GM19452 (cell line): ENCODE data around the gene LOXL4.

Experiments
- ATAC-seq: cut with Tn5 transposase; IDR thresholded peaks from one replicate; pipeline ENCODE4 v1.9.1; 2021; ENCODE audit not compliant: unreplicated experiment

The LOXL4 gene

DNA sequence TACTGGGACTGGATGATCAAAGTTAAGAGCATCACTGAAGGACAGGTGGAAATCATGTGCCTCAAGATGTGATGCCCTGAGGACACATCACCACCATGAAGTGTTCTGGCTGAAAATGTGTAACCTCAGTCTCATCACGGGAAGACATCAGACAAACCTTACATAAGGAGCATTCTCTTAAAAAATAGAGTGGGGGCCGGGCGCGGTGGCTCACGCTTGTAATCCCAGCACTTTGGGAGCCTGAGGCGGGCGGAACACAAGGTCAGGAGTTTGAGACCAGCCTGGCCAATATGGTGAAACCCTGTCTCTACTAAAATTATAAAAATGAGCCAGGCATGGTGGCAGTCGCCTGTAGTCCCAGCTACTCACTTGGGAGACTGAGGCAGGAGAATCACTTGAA is 65.6 kb downstream of the LOXL4 start:
- no peak for ATAC-seq

DNA sequence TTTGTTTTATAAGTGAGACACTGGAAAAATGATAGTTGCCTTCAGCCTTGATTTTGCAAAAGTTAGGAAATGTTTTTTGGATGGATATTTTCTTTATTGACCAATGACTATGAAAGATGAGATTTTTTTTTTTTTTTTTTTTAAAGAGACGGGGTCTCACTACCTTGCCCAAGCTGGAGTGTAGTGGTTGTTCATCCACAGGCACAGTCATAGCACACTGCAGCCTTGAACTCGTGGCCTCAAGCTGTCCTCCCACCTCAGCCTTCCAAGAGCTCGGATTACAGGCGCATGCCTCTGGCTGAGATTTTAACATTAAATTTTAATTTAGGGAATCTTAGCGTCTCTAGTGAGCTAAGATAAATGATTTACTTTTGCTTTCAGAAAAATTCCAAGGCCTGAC is 66.2 kb downstream of the LOXL4 start:
- no peak for ATAC-seq
